IMR-90 (cell line): ENCODE results near the gene RIMS1. TPM values are rescaled to one million over a fixed set of nuclear protein-coding genes. Genes with fewer than 3 reads are reported as not detected.

ENCODE experiments used
- ATAC-seq: fragments of 200-7000 bp; cut with Tn5 transposase; 2 replicates; pipeline ENCODE4 v1.9.1; 2020; ENCODE audit warnings: low read depth, mild to moderate bottlenecking, moderate library complexity
- BruUV-seq: library from RNA; stranded (reverse); fragments of 400-500 nt; replicated peaks from 2 replicates; lab custom pipeline; 2021; lab: Mats Ljungman, UMichigan
- CTCF ChIA-PET: fragments of 300-600 bp; formaldehyde crosslinking; extraction: SDS; loops from one replicate; lab custom pipeline; 2021; ENCODE audit warnings: antibody characterized with exemption; lab: Yijun Ruan, JAX
- POLR2A ChIA-PET: fragments of 300-600 bp; sonication (Branson Sonifier 250); formaldehyde crosslinking; loops from one replicate; lab custom pipeline; 2022; ENCODE audit warnings: antibody characterized with exemption; ENCODE audit not compliant: unreplicated experiment; lab: Charles Lee
- DNase-seq: peaks from one replicate; pipeline ENCODE4 v3.0.0; 2013
- H2AFZ ChIP-seq: replicated peaks from 2 replicates; pipeline ENCODE3; 2013; ENCODE audit warnings: low read length, mild to moderate bottlenecking; ENCODE audit not compliant: poor library complexity
- H2AK5ac ChIP-seq: 2 replicates; pipeline ENCODE4 v1.6.1; 2013; ENCODE audit warnings: low read depth, low read length, inconsistent platforms
- H2AK9ac ChIP-seq: replicated peaks from 2 replicates; pipeline ENCODE3; 2013; ENCODE audit warnings: mild to moderate bottlenecking, low read depth, low read length, moderate library complexity; ENCODE audit not compliant: poor library complexity
- H2BK120ac ChIP-seq: 2 replicates; pipeline ENCODE4 v1.6.1; 2013; ENCODE audit warnings: low read depth, low read length, inconsistent platforms
- H2BK15ac ChIP-seq: 3 replicates; pipeline ENCODE4 v1.6.1; 2013; ENCODE audit warnings: low read depth, low read length, inconsistent platforms
- H2BK20ac ChIP-seq: 2 replicates; pipeline ENCODE4 v1.6.1; 2013; ENCODE audit warnings: low read depth, mild to moderate bottlenecking, inconsistent platforms, low read length, moderate library complexity
- H2BK5ac ChIP-seq: 2 replicates; pipeline ENCODE4 v1.6.1; 2013; ENCODE audit warnings: mild to moderate bottlenecking, low read depth, low read length, inconsistent platforms; ENCODE audit not compliant: poor library complexity, severe bottlenecking
- H3K14ac ChIP-seq: replicated peaks from 2 replicates; pipeline ENCODE4 v1.6.1; 2013; ENCODE audit warnings: low read depth, low read length, inconsistent platforms
- H3K18ac ChIP-seq: 2 replicates; pipeline ENCODE4 v1.6.1; 2013; ENCODE audit warnings: low read depth, low read length, control low read depth
- H3K23ac ChIP-seq: 2 replicates; pipeline ENCODE4 v1.6.1; 2013; ENCODE audit warnings: low read depth, low read length, inconsistent platforms
- H3K27ac ChIP-seq: 2 replicates; pipeline ENCODE4 v1.5.1; 2013; ENCODE audit warnings: mild to moderate bottlenecking, control low read depth, low read length; ENCODE audit not compliant: insufficient read depth
- H3K27me3 ChIP-seq: 2 replicates; pipeline ENCODE4 v1.6.1; 2013; ENCODE audit warnings: low read length; ENCODE audit not compliant: control insufficient read depth, insufficient read depth
- H3K36me3 ChIP-seq: 2 replicates; pipeline ENCODE4 v1.6.1; 2013; ENCODE audit warnings: low read length, mixed read lengths; ENCODE audit not compliant: control insufficient read depth, insufficient read depth
- H3K4ac ChIP-seq: 2 replicates; pipeline ENCODE4 v1.6.1; 2013; ENCODE audit warnings: low read depth, low read length, inconsistent platforms
- H3K4me1 ChIP-seq: 2 replicates; pipeline ENCODE4 v1.6.1; 2013; ENCODE audit warnings: low read length, mixed read lengths; ENCODE audit not compliant: control insufficient read depth, insufficient read depth
- H3K4me2 ChIP-seq: 2 replicates; pipeline ENCODE4 v1.6.1; 2013; ENCODE audit warnings: low read depth, mild to moderate bottlenecking, control low read depth, low read length, moderate library complexity
- H3K4me3 ChIP-seq: 2 replicates; pipeline ENCODE4 v1.5.1; 2013; ENCODE audit warnings: low read depth, mild to moderate bottlenecking, control low read depth, low read length, moderate library complexity; ENCODE audit not compliant: insufficient read depth
- H3K56ac ChIP-seq: 2 replicates; pipeline ENCODE4 v1.6.1; 2013; ENCODE audit warnings: low read length, inconsistent platforms; ENCODE audit not compliant: insufficient read depth; ENCODE audit errors: extremely low read depth
- H3K79me1 ChIP-seq, 2 experiments: 2 replicates each; pipeline ENCODE4 v1.6.1; 2013; ENCODE audit warnings: low read length in 2 of 2, inconsistent platforms in 1 of 2, low read depth in 1 of 2
- H3K9ac ChIP-seq: 2 replicates; pipeline ENCODE4 v1.6.1; 2013; ENCODE audit warnings: low read depth, low read length, control low read depth
- H3K9me1 ChIP-seq: 2 replicates; pipeline ENCODE4 v1.6.1; 2013; ENCODE audit warnings: low read length, inconsistent platforms; ENCODE audit not compliant: insufficient read depth
- H3K9me3 ChIP-seq: 2 replicates; pipeline ENCODE4 v1.6.1; 2013; ENCODE audit warnings: low read length; ENCODE audit not compliant: control insufficient read depth, insufficient read depth
- H4K20me1 ChIP-seq: 2 replicates; pipeline ENCODE4 v1.6.1; 2013; ENCODE audit warnings: low read length, inconsistent platforms; ENCODE audit not compliant: insufficient read depth
- H4K5ac ChIP-seq: 2 replicates; pipeline ENCODE4 v1.6.1; 2013; ENCODE audit warnings: mild to moderate bottlenecking, low read depth, low read length, control low read depth
- H4K8ac ChIP-seq, 2 experiments: 2 replicates each; pipeline ENCODE4 v1.6.1; 2013; ENCODE audit warnings: low read depth in 2 of 2, low read length in 2 of 2, control low read depth in 1 of 2, inconsistent platforms in 1 of 2
- H4K91ac ChIP-seq: 2 replicates; pipeline ENCODE4 v1.6.1; 2013; ENCODE audit warnings: low read depth, low read length, inconsistent platforms; ENCODE audit not compliant: insufficient read depth
- BHLHE40 ChIP-seq: fragments of 150-350 bp; IDR thresholded peaks from 2 replicates; pipeline ENCODE4 v1.6.1; 2016; ENCODE audit warnings: mild to moderate bottlenecking, low read depth, low read length
- CEBPB ChIP-seq: IDR thresholded peaks from 2 replicates; pipeline ENCODE4 v1.6.1; 2012; ENCODE audit warnings: low read depth, low read length, improper control_type of control experiment
- CHD1 ChIP-seq: IDR thresholded peaks from 2 replicates; pipeline ENCODE4 v1.6.1; 2012; ENCODE audit warnings: low read depth, low read length, improper control_type of control experiment
- MAFK ChIP-seq: IDR thresholded peaks from 2 replicates; pipeline ENCODE4 v1.6.1; 2012; ENCODE audit warnings: low read depth, low read length, improper control_type of control experiment
- MAZ ChIP-seq: IDR thresholded peaks from 2 replicates; pipeline ENCODE4 v1.6.1; 2012; ENCODE audit warnings: low read depth, mild to moderate bottlenecking, low read length, improper control_type of control experiment, moderate library complexity, borderline replicate concordance
- NFE2L2 ChIP-seq: fragments of 150-350 bp; IDR thresholded peaks from 2 replicates; pipeline ENCODE4 v1.6.1; 2016; ENCODE audit warnings: low read depth, mild to moderate bottlenecking, low read length
- POLR2A ChIP-seq: IDR thresholded peaks from 2 replicates; pipeline ENCODE4 v1.6.1; 2012; ENCODE audit warnings: mild to moderate bottlenecking, low read depth, low read length
- RAD21 ChIP-seq: IDR thresholded peaks from 2 replicates; pipeline ENCODE4 v1.6.1; 2012; ENCODE audit warnings: low read length, improper control_type of control experiment
- RCOR1 ChIP-seq: IDR thresholded peaks from 2 replicates; pipeline ENCODE4 v1.6.1; 2012; ENCODE audit warnings: mild to moderate bottlenecking, low read length, improper control_type of control experiment; ENCODE audit not compliant: insufficient replicate concordance
- SMC3 ChIP-seq: fragments of 150-350 bp; IDR thresholded peaks from 2 replicates; pipeline ENCODE4 v1.6.1; 2016; ENCODE audit warnings: low read depth, mild to moderate bottlenecking, antibody characterized with exemption, low read length, moderate library complexity
- WGBS, 2 experiments: methylation state at CpG; one replicate each; pipeline versions ENCODE4 v1.1.5 to v1.1.7; 2013; ENCODE audit warnings: missing lambda C conversion rate in 2 of 2; ENCODE audit not compliant: insufficient read length in 1 of 2; ENCODE audit errors: extremely low coverage in 2 of 2; 5-methylcytosine and 5-hydroxymethylcytosine counted together
- dilution Hi-C: fragments of 300-500 bp; cut with HindIII; formaldehyde crosslinking; loops from one replicate; pipeline ENCODE4 v1.14.3; 2018; ENCODE audit warnings: low sequenced_read_pairs; ENCODE audit not compliant: unreplicated experiment
- in situ Hi-C: fragments of 300-500 bp; cut with MboI; formaldehyde crosslinking; loops from 3 replicates; pipeline ENCODE4 v1.14.3; 2019; ENCODE audit warnings: low sequenced_read_pairs, inconsistent platforms, mixed read lengths
- intact Hi-C: fragments of 100-400 bp; cut with micrococcal nuclease; formaldehyde crosslinking; loops from 2 replicates; pipeline ENCODE4 v1.10.0; 2022
- polyA plus RNA-seq, 3 experiments: library from polyadenylated mRNA; depleted of rRNA; stranded (reverse); fragments of >200 nt; gene quantifications; 2 replicates each; pipeline ENCODE4 v1.2.3, GENCODE V29; 2012; ENCODE audit warnings: low replicate concordance in 1 of 3
- total RNA-seq: library from RNA; depleted of rRNA; stranded (reverse); fragments of >200 nt; gene quantifications from 2 replicates; pipeline ENCODE4 v1.2.3, GENCODE V29; 2012
- TF ChIP-seq, protein P1 (sequence below): fragments of 150-350 bp; IDR thresholded peaks from 2 replicates; pipeline ENCODE4 v1.6.1; 2017; ENCODE audit warnings: mild to moderate bottlenecking, antibody characterized with exemption, low read length, low read depth
- TF ChIP-seq, protein P2 (sequence below): conservative IDR thresholded peaks from 2 replicates; pipeline ENCODE4 v1.5.1; 2012; ENCODE audit warnings: mild to moderate bottlenecking, low read depth, low read length, improper control_type of control experiment
- TF ChIP-seq, protein P3 (sequence below): fragments of 150-350 bp; IDR thresholded peaks from 2 replicates; pipeline ENCODE4 v1.6.1; 2016; ENCODE audit warnings: low read depth, mild to moderate bottlenecking, low read length, moderate library complexity, borderline replicate concordance

RIMS1 gene
- total and polyA plus RNA-seq, 2 of the 4 experiments (the other 2 are of a cell fraction) = 0.44 to 3.8 TPM

DNA sequence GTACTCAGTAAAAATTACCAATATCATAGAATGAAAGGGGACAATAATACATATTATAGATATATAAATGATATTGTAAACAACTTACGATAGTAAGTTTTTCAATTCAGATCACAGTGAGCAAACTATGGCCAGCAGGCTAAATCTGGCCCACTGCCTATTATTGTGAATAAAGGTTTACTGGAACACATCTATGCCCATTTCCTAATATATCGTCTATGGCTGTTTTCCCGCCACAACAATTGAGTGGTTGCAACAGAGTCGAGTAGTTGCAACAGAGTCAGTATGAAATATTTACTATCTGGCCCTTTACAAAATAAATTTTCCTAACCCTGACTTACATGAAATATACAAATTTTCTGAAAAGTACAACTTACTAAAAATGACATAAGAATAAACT lies 438.2 kb downstream of the RIMS1 start:
- Histone ChIP-seq H3K9me3 (no peaks in the 10 kb centered on the region), H2AK5ac (no peak overlapping the region), H2BK15ac (no peak overlapping the region), H3K4me3 (no peak overlapping the region), H3K79me1 (no peaks in the 10 kb centered on the region), H2AFZ (no peak overlapping the region), H3K18ac (no peak overlapping the region), H3K36me3 (no peaks in the 10 kb centered on the region), H2BK5ac (no peak overlapping the region), H4K91ac (no peak overlapping the region), H3K9me1 (no peaks in the 10 kb centered on the region), H3K4me1 (no peaks in the 10 kb centered on the region; the same call in 1 of the 2 replicates), H3K27me3 (no peaks in the 10 kb centered on the region), H2AK9ac (no peak overlapping the region), H4K5ac (no peak overlapping the region), H4K8ac (no peak overlapping the region), H3K9ac (no peak overlapping the region), H4K20me1 (no peaks in the 10 kb centered on the region), H3K27ac (no peak overlapping the region), H2BK20ac (no peak overlapping the region), H3K14ac (no peak overlapping the region), H3K4ac (no peak overlapping the region), H2BK120ac (no peak overlapping the region), H3K23ac (no peak overlapping the region), H3K56ac (no peak overlapping the region), H3K4me2 (no peak overlapping the region)
- ChIA-PET CTCF (no interaction called here), POLR2A (no interaction called here)
- intact Hi-C loops (no loop called here), dilution Hi-C loops (no loop called here), in situ Hi-C loops (no loop called here)
- TF ChIP-seq, protein P1, sequence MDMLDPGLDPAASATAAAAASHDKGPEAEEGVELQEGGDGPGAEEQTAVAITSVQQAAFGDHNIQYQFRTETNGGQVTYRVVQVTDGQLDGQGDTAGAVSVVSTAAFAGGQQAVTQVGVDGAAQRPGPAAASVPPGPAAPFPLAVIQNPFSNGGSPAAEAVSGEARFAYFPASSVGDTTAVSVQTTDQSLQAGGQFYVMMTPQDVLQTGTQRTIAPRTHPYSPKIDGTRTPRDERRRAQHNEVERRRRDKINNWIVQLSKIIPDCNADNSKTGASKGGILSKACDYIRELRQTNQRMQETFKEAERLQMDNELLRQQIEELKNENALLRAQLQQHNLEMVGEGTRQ = no peak
- TF ChIP-seq SMC3 (no peak), MAZ (no peak), POLR2A (no peak), RAD21 (no peak), CEBPB (no peak), MAFK (no peak), BHLHE40 (no peak), RCOR1 (no peak), CHD1 (no peak), NFE2L2 (no peak)
- TF ChIP-seq, protein P2, sequence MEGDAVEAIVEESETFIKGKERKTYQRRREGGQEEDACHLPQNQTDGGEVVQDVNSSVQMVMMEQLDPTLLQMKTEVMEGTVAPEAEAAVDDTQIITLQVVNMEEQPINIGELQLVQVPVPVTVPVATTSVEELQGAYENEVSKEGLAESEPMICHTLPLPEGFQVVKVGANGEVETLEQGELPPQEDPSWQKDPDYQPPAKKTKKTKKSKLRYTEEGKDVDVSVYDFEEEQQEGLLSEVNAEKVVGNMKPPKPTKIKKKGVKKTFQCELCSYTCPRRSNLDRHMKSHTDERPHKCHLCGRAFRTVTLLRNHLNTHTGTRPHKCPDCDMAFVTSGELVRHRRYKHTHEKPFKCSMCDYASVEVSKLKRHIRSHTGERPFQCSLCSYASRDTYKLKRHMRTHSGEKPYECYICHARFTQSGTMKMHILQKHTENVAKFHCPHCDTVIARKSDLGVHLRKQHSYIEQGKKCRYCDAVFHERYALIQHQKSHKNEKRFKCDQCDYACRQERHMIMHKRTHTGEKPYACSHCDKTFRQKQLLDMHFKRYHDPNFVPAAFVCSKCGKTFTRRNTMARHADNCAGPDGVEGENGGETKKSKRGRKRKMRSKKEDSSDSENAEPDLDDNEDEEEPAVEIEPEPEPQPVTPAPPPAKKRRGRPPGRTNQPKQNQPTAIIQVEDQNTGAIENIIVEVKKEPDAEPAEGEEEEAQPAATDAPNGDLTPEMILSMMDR = no peak
- TF ChIP-seq, protein P3, sequence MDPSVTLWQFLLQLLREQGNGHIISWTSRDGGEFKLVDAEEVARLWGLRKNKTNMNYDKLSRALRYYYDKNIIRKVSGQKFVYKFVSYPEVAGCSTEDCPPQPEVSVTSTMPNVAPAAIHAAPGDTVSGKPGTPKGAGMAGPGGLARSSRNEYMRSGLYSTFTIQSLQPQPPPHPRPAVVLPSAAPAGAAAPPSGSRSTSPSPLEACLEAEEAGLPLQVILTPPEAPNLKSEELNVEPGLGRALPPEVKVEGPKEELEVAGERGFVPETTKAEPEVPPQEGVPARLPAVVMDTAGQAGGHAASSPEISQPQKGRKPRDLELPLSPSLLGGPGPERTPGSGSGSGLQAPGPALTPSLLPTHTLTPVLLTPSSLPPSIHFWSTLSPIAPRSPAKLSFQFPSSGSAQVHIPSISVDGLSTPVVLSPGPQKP = no peak
- ATAC-seq (no peak), DNase-seq (no peak)
- WGBS, 2 experiments = no CpG with 5 or more reads among the region's 4 CpGs
- no TSS peak for BruUV-seq
